C4-2B (cell line): ENCODE data around the gene ATG4D.

ENCODE experiments used
- CTCF ChIP-seq: fragments of 450-650 bp; conservative IDR thresholded peaks from 2 replicates; pipeline ENCODE4 v1.5.1; 2017; ENCODE audit warnings: mild to moderate bottlenecking
- ZFX ChIP-seq: fragments of 450-650 bp; IDR thresholded peaks from 2 replicates; pipeline ENCODE4 v1.6.1; 2017

- TF ChIP-seq CTCF: no peak
- TF ChIP-seq ZFX: no peak
These were observed 26.3 kb upstream of the ATG4D start, which contains the start of gene S1PR5 for GRCh38 chr19:10517361-10517759.
